HL-60 (cell line): ENCODE measurements around the gene ABI3BP.

Experiments
- POLR2AphosphoS5 ChIP-seq: IDR thresholded peaks from 2 replicates; pipeline ENCODE4 v1.6.1; 2012; ENCODE audit warnings: low read depth
- SPI1 ChIP-seq: IDR thresholded peaks from 2 replicates; pipeline ENCODE4 v1.6.1; 2012; ENCODE audit warnings: low read depth, mild to moderate bottlenecking, borderline replicate concordance
- TF ChIP-seq, protein P1 (sequence below): IDR thresholded peaks from one replicate; pipeline ENCODE4 v1.5.1; 2011; ENCODE audit warnings: low read length, control low read depth, inconsistent platforms; ENCODE audit not compliant: insufficient read depth

DNA sequence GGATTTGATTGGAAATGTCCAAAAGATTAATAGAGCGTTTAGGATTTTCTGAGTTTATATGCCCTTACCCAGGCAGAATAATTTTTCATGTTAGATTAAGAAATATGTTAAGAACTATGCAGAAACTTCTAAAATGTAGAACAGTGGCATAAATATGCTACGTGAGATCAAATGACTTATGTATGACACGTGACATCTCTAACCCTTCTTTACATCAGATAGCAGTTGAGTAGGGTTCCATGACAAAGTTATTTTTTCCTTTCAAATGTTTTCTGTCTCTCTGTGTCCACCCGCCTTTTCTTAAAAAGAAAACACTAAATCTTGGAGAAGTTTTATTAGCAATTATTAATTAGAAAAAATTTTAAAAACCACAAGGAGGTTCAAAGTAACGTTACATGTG is 292.5 kb downstream of the ABI3BP start:
- TF ChIP-seq, protein P1, sequence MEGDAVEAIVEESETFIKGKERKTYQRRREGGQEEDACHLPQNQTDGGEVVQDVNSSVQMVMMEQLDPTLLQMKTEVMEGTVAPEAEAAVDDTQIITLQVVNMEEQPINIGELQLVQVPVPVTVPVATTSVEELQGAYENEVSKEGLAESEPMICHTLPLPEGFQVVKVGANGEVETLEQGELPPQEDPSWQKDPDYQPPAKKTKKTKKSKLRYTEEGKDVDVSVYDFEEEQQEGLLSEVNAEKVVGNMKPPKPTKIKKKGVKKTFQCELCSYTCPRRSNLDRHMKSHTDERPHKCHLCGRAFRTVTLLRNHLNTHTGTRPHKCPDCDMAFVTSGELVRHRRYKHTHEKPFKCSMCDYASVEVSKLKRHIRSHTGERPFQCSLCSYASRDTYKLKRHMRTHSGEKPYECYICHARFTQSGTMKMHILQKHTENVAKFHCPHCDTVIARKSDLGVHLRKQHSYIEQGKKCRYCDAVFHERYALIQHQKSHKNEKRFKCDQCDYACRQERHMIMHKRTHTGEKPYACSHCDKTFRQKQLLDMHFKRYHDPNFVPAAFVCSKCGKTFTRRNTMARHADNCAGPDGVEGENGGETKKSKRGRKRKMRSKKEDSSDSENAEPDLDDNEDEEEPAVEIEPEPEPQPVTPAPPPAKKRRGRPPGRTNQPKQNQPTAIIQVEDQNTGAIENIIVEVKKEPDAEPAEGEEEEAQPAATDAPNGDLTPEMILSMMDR, result no peak
- TF ChIP-seq SPI1 (no peak), POLR2AphosphoS5 (no peak)
